GM21515 (cell line): Measurements from ENCODE around the gene SPEN.

Experiments
- ATAC-seq: cut with Tn5 transposase; IDR thresholded peaks from one replicate; pipeline ENCODE4 v1.9.1; 2021; ENCODE audit not compliant: unreplicated experiment

The SPEN gene

DNA sequence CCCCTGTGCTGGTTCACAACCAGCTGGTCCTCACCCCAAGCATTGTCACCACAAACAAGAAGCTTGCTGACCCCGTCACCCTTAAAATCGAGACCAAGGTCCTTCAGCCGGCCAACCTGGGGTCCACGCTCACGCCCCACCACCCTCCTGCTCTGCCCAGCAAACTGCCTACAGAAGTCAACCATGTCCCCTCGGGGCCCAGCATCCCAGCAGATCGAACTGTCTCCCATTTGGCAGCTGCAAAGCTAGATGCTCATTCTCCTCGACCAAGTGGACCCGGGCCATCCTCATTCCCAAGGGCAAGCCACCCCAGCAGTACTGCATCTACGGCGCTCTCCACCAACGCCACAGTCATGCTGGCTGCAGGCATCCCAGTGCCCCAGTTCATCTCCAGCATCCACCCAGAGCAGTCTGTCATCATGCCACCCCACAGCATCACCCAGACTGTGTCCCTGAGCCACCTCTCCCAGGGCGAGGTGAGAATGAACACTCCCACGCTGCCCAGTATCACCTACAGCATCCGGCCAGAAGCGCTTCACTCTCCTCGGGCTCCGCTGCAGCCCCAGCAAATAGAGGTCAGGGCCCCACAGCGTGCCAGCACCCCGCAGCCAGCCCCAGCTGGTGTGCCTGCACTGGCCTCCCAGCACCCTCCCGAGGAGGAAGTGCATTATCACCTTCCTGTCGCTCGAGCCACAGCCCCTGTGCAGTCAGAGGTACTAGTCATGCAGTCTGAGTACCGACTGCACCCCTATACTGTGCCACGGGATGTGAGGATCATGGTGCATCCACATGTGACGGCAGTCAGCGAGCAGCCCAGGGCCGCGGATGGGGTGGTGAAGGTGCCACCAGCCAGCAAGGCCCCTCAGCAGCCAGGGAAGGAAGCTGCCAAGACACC is 87.8 kb downstream of the SPEN start:
- no peak for ATAC-seq

DNA sequence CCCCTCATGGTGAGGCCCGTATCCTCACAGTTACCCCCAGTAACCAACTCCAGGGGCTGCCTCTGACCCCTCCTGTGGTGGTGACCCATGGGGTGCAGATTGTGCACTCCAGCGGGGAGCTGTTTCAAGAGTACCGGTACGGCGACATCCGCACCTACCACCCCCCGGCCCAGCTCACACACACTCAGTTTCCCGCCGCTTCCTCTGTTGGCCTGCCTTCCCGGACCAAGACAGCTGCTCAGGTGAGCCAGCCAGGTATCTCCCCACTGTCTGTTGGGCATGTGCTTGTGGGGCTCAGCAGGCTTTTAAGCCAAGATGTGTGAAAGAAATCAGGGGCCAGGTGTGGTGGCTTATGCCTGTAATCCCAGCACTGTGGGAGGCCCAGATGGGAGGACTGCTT is 88.5 kb downstream of the SPEN start:
- ATAC-seq = no peak

DNA sequence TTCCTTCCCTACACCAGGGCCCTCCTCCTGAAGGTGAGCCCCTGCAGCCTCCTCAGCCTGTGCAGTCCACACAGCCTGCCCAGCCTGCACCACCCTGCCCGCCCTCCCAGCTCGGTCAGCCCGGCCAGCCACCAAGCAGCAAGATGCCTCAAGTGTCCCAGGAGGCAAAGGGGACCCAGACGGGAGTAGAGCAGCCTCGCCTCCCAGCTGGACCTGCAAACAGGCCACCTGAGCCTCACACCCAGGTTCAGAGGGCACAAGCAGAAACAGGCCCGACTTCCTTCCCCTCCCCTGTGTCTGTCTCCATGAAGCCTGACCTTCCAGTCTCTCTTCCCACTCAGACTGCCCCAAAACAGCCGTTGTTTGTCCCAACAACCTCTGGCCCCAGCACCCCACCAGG is 89.6 kb downstream of the SPEN start:
- ATAC-seq = no peak

DNA sequence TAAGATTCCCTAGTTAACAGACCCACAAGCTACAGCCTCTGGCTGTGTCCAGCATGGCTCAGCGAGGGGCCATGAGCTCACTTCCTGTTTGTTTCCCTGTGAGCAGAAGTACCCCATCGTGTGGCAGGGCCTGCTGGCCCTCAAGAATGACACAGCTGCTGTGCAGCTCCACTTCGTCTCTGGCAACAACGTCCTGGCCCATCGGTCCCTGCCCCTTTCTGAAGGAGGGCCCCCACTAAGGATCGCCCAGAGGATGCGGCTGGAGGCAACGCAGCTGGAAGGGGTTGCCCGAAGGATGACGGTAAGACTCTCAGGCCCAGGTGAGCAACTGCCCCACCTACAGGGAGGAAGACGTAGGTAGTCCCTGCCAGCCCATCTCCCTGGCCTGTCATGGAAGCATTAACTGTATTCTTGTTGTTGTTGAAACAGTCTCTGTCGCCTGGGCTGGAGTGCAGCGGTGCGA is 90.2 kb downstream of the SPEN start:
- no peak for ATAC-seq

DNA sequence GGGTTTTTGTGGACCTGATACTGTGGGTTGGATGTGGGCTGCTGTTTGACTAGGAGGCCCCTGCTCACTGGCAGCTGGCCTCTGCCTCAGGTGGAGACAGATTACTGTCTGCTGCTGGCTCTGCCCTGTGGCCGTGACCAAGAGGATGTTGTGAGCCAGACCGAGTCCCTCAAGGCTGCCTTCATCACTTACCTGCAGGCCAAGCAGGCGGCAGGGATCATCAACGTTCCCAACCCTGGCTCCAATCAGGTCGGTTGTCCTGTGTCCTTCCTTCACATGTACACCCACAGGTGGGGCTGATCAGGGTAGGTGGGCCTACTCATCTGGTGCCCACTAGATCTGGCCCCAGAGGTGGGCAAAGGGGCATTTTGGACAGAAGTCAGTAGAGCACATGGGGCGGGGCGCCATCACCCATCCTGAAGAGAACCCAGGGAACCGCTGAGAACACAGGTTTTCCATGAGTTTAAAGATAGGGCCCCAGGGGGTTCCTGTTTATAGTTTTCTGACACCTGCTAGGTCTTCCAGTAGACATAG is 91.2 kb downstream of the SPEN start:
- ATAC-seq = no peak

DNA sequence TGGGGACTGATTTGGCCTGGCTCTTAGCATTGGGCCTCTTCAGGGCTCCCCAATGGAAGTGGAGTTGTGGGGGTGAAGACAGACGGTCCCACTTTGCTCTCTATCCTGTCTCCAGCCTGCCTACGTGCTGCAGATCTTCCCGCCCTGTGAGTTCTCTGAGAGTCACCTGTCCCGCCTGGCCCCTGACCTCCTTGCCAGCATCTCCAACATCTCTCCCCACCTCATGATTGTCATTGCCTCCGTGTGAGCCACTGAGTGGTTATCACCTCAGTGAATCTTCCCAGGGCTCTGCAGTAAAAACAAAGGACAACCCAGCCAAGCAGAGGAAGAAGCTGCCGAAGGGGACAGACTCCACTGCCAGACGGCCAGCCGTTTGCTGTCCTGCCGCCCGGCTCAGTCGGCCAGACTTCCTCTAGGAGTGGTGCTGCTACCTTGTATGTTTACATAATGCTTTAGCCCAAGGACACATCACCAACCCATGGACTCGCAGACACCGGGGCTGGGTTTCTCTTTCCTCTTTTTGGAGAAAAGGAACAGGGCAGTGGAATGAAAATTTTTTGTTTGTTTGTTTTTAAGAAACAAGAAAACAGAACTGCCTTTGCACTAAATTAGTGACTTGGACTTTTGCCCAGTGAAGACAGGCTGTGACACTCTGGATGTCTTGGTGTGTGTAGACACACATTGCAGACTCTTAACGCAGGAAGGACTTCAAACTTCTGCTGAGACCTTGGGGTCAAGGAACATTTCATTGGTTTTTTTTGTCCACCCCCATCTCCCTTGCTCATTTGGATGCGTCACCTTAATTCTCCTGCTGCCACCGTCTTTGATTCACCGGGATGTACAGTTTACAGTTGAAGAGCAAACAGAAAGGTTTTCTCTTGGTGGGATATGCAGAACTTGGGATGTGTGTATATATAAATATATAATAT is 91.9 kb downstream of the SPEN start:
- no peak for ATAC-seq

DNA sequence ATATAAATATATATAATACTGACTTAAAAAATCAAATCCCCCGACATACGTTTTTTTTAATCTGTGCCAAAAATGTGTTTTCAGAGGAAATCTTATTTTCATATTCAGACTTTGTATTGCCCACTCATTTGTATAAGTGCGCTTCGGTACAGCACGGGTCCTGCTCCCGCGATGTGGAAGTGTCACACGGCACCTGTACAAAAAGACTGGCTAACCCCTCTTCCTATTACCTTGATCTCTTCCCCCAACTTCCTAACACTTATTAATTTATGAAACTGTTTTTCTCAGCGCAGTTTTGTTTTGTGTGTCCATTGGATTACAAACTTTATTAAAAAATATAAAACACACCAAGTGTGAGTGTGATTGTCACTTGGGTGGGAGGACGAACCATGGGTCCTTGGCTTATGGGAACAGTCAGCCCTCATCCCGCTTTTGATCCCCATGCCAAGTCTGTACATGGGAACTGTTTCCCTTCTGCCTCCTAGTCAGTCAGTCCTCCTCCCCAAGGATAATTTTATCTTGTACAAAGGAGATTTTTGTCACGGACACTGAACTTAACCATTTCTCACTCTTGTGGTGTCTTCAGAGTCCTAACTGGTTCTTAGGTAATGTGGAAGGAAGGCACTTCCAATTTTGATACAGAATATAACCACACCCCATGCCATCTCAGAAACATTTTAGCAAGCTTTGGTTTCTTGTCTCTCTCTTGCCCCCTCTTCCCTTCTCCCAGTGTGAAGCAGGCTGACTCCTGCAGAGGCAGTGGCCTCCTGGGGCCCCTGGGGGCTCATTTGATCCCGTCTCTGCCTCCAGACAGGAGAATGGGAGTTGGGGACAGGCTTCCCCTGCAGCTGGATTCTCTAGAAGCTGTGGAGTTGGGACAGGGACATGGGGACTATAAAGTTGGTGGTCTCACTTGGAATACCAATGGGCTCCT is 92.9 kb downstream of the SPEN start:
- ATAC-seq = no peak

DNA sequence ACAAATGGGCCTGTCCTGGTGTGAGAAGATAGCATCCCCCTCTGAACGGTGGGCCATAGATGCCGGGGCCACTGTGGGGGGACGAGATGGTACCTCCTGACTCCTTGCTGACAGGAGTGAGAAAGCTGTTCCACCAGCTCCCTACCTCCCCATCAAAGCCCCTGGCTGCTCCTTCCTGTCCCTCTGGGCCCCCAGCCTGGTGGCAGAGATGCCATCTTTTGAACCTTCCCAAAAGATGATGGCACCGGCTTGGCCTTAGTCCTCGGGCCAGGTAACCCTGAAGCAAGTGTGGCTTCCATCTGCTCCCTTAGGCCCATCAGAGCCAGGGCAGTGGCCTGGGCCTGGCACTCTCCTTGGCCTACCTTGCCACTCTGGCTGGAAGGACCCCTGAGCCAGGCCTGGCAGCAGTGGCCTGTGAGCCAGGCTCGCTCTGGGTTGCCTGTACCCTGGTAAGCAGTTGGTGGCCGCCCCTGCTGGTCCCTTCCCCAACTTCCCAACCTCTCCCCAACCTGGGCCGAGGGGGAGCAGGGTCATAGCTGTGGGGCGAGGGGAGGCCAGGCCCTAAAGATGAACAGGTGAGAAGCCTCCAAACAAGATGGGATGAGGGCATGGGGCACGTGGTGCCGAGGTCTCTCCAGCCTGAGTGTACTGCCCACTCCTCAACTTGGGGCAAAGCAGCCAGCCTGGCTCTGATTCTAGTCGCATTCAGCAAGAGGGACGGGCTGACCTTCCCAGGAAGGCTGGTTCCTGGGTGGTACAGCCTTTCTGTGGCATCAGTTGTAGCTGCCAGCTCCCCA is 93.7 kb downstream of the SPEN start:
- no peak for ATAC-seq

DNA sequence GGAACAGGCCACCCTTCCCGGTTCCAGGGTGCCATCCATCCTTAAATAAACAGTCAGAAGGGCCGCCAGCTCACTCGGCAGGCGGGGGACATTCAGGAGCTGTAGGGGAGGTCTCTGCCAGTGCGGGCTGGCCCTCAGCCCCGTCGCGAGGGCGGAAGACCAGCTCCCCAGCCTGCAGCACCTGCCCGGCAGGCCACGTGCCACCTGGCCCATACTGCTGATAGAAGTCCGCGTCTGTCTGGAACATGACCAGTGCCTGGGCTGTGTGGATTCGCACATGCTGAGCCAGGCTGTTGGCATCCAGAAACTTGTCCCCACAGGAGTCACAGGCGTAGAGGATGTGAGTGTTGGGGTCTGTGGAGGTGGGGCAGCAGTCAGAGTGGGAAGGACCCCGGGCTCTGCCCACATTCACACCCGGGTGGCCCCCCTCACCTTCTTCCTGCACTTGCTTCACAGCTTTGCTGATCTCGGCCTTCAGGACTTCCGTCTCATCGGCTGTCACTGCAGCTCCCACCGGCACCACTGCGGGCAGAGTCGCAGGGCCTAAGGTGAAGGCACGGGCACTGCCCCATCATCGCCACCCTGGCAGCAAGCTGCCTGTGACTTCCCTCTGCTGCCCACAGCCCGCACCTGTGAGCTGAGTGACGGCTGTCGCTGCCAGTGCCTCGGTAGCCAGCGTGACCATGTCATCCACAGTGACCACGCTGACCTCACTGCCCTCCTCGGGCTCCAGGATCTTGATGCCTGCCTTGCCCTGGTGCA is 94.6 kb downstream of the SPEN start:
- ATAC-seq = no peak

DNA sequence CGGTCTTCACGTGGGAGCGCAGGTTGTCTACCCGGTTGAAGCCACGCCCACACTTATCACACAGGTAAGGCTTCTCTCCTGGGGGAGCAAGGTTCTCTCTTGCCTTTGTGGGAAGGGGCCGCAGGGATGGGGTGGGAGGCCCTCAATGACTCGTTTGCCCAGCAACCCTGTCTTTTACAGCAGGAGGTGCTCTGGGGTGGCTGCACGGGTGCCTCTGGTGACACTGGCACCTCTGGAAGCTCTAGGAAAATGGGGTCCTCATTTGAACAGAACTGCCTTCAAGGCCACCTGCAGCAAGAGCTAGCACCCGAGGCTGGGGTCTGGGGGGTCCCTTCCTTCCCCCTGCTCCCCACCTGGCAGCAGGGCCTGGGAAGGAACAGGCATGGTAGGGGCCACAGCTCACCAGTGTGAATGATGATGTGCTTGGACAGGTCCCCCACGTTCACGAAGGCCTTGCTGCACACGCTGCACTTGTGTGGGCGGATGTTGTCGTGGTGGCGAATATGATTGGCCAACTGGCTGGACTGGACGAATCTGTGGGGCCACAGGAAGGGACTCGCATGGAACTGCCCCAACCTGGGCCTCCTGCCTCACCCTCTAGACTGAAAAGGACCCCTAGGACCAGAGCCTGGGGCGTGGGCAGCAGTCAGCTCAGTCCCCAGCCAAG is 95.3 kb downstream of the SPEN start:
- ATAC-seq = no peak

DNA sequence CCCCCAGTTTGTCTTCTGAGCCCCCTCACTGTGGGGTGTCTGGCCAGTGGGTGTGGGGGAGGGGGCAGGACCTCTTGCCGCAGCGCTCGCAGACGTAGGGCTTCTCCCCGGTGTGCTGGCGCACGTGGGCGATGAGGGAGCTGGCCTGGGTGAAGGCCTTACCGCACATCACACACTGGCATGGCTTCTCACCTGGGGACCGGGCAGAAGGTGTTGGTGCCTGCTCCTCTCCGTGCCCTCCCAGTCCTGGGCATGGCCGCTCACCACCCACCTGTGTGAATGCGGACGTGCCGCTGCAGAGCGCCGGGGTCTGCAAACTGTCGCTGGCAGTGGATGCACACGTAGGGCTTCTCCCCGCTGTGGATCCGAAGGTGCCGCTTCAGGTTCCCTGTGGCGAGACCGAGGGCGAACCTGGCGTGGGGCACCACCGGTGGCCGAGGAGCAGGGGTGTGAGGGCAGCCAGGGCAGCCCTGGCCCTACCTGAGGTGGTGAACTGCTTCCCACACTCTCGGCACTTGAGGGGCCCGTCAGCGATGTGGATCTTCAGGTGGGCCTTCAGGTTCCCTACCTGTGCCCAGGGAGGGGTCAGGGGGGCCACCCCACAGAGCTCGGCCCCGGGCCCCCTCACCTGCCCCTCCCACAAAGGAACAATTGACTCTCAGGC is 96.0 kb downstream of the SPEN start:
- ATAC-seq = no peak

DNA sequence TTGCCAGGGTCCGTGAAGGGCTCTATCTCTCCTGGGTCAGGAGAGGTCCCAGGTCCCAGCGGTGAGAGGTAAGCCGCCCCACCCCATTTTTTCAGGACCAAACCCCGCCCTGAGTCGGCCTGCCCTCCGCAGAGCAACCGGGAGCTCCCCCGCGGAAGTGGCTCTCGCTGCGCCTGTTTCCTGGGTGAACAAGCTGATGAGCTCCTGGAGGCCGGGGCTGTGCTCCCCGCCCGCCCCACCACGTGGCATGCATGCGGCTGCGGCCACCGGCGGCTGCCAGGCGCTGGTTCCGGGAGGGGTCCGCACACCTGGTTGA is 96.4 kb downstream of the SPEN start:
- ATAC-seq = no peak

DNA sequence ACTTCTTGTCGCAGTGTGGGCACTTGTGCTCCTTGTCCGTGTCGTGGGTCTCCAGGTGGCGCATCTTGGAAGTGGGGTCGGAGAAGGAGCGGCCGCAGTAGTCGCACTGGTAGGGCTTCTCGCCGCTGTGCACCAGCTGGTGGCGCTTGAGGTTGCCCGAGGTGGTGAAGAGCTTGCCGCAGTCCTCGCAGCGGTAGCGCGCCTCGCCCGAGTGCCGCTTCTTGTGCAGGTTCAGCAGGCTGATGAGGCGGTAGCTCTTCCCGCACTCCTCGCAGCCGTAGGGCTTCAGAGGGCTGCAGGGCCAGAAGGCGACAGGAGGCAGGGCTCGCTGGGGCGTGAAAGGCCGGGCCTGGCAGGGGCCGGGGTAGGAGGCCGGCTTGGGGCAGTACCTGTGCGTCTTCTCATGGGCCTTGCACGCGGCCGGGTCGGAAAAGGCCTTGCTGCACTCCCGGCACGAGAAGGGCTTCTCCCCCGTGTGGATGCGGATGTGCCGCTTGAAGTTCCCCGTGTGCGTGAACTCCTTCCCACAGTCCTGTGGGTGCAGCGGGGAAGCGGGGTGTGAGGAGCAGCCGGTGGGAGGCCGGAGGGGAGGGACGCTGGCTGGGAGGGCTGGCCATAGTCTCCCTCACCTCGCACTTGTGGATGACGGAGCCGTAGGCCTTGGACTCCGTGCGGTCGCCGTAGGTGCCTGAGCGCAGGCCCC is 97.0 kb downstream of the SPEN start:
- no peak for ATAC-seq

DNA sequence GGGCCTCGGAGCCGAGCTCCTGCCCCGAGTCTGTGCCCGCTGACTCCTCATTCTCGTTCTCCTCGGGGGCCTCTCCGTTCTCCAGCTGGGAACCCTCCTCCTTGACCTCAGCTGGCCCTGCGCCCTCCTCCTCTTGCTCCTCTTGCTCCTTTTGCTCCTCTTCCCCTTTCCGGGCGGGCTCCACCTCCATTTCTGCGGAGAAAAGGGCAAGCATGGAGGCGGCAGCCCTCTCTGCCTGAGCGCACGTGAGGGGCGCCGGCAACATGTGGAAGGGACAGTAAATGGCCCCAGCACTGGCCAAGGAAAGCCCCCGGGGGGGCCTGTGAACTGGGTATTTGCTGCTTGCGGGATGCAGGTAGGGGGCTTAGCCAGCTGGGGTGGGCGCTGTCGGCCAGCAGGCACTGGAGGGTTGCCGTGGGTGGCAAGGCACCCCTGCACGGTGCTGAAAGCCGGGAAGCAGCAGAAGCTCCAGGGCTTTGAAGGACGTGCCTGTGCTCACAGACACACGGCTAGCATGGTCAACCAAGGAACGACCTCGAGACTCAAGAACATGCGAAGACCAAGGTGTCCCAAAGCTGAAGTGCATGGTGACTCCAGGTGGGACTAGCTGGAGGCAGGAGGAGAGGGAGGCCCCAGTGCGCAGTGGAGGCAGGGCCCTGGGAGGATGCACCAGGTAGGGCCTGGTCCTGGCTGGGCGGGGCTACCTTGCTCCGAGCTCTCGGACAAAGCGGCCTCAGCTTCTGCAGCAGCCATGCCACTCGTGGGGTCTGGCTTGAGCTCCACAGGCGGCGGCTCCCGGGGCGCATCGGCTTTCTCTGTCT is 97.7 kb downstream of the SPEN start:
- ATAC-seq = no peak

DNA sequence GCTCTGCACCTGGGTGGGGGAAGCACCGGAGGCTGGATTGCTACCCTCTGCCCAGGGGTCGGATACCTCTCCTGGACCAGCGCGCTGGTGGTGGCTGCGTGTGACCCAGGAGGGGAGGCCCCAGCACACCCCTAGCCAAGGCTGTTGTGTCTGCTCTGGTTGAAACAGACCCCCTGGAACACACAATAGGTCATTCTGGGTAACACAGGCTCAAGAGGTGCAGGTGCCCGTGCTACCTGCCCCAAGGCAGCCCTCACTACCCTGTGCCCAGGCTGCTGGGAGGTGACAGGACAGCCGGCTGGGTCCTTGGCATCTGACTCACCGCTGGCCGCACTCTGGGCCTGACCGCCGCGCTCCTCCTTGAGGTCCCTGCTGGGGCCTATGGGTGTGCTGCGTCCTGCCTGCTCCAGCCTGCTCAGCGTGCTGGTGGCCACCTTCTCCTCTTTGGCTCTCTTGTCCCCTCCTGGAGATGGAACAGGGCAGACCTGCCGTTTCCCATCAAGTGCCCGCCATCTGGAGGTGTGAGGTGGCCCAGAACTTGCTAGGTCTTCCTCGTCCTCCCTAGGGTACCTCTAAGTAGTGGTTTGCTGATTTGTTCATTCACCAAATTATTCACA is 98.4 kb downstream of the SPEN start:
- ATAC-seq = no peak
